ENCODE measurements around the gene TANC1.
A peak's percentile ranks its signal among the peaks of the same experiment; 100 is the strongest.

Gene TANC1

GRCh38 chr2:159080641-159081040, 112.2 kb downstream of the TANC1 start:
- TF ChIP-seq CTCF (IDR thresholded peaks at IDR 0.05; ENCODE audit: low read length, missing control alignments): no peak
- no peak overlapping the region for H3K4me3 ChIP-seq (replicated peaks; ENCODE audit: low read depth, low read length)
- DNase-seq (ENCODE audit: low read depth): no peak

GRCh38 chr2:159082119-159082518, 113.7 kb downstream of the TANC1 start:
- no peak for TF ChIP-seq CTCF (IDR thresholded peaks at IDR 0.05; ENCODE audit: low read length, missing control alignments)
- H3K4me3 ChIP-seq (replicated peaks; ENCODE audit: low read depth, low read length): no peak overlapping the region
- no peak for DNase-seq (ENCODE audit: low read depth)

- peak; percentile 66 for DNase-seq (ENCODE audit: low read depth)
- H3K4me3 ChIP-seq (replicated peaks; ENCODE audit: low read depth, low read length): no peak overlapping the region
- TF ChIP-seq CTCF (IDR thresholded peaks at IDR 0.05; ENCODE audit: low read length, missing control alignments): no peak
These were observed 116.2 kb downstream of the TANC1 start for GRCh38 chr2:159084384-159085370.

- no peak overlapping the region for H3K4me3 ChIP-seq (replicated peaks; ENCODE audit: low read depth, low read length)
- DNase-seq (ENCODE audit: low read depth): peak; percentile 53
- no peak for TF ChIP-seq CTCF (IDR thresholded peaks at IDR 0.05; ENCODE audit: low read length, missing control alignments)
These were observed 117.9 kb downstream of the TANC1 start for GRCh38 chr2:159086342-159086741.

GRCh38 chr2:159086826-159087225, 118.4 kb downstream of the TANC1 start:
- no peak for TF ChIP-seq CTCF (IDR thresholded peaks at IDR 0.05; ENCODE audit: low read length, missing control alignments)

GRCh38 chr2:159088906-159089305, 120.5 kb downstream of the TANC1 start:
- no peak for TF ChIP-seq CTCF (IDR thresholded peaks at IDR 0.05; ENCODE audit: low read length, missing control alignments)
- H3K4me3 ChIP-seq (replicated peaks; ENCODE audit: low read depth, low read length): no peak overlapping the region
- DNase-seq (ENCODE audit: low read depth): no peak

More at GRCh38 chr2:159086826-159087225, 118.4 kb downstream of the TANC1 start:
- H3K4me3 ChIP-seq (replicated peaks; ENCODE audit: low read depth, low read length): no peak overlapping the region
- DNase-seq (ENCODE audit: low read depth): no peak
